Measurements from ENCODE around the gene NFATC2. TPM values are rescaled to one million over a fixed set of nuclear protein-coding genes. Genes with fewer than 3 reads are reported as not detected.

Gene NFATC2
- total RNA-seq, 1 experiment from 2014 or later = not detected

- no peaks in the 10 kb centered on the region for H3K4me1 ChIP-seq (replicated peaks)
- no peaks in the 10 kb centered on the region for H3K27me3 ChIP-seq (replicated peaks)
- no peak overlapping the region for H3K4me3 ChIP-seq
- no peak for DNase-seq (ENCODE audit: low read depth in 1 of 2, low spot score in 2 of 2)
- no peaks in the 10 kb centered on the region for H3K9me3 ChIP-seq (replicated peaks)
- no peak overlapping the region for H3K27ac ChIP-seq
- no peaks in the 10 kb centered on the region for H3K36me3 ChIP-seq
Observed at GRCh38 chr20:51420805-51421204, 121.7 kb downstream of the NFATC2 start.

GRCh38 chr20:51420111-51420510 is 122.4 kb downstream of the NFATC2 start:
- Histone ChIP-seq H3K36me3 (no peaks in the 10 kb centered on the region), H3K4me3 (no peak overlapping the region), H3K4me1 (replicated peaks) (no peaks in the 10 kb centered on the region), H3K27ac (no peak overlapping the region), H3K9me3 (replicated peaks) (no peaks in the 10 kb centered on the region), H3K27me3 (replicated peaks) (no peaks in the 10 kb centered on the region)
- DNase-seq (ENCODE audit: low read depth in 1 of 2, low spot score in 2 of 2) = no peak

GRCh38 chr20:51419646-51420045 is 122.9 kb downstream of the NFATC2 start:
- Histone ChIP-seq H3K27ac (no peak overlapping the region), H3K4me3 (no peak overlapping the region), H3K4me1 (replicated peaks) (no peaks in the 10 kb centered on the region), H3K27me3 (replicated peaks) (no peaks in the 10 kb centered on the region), H3K36me3 (no peaks in the 10 kb centered on the region), H3K9me3 (replicated peaks) (no peaks in the 10 kb centered on the region)
- no peak for DNase-seq (ENCODE audit: low read depth in 1 of 2, low spot score in 2 of 2)

GRCh38 chr20:51419231-51419630 is 123.3 kb downstream of the NFATC2 start:
- no peaks in the 10 kb centered on the region for H3K4me1 ChIP-seq (replicated peaks)
- H3K27me3 ChIP-seq (replicated peaks) = no peaks in the 10 kb centered on the region
- H3K36me3 ChIP-seq = no peaks in the 10 kb centered on the region
- DNase-seq (ENCODE audit: low read depth in 1 of 2, low spot score in 2 of 2) = no peak
- no peak overlapping the region for H3K4me3 ChIP-seq
- H3K27ac ChIP-seq = no peak overlapping the region
- no peaks in the 10 kb centered on the region for H3K9me3 ChIP-seq (replicated peaks)

GRCh38 chr20:51418137-51418529 is 124.4 kb downstream of the NFATC2 start:
- no peak for DNase-seq (ENCODE audit: low read depth in 1 of 2, low spot score in 2 of 2)
- Histone ChIP-seq H3K27ac (no peak overlapping the region), H3K9me3 (replicated peaks) (no peaks in the 10 kb centered on the region), H3K4me1 (replicated peaks) (no peaks in the 10 kb centered on the region), H3K36me3 (no peaks in the 10 kb centered on the region), H3K27me3 (replicated peaks) (no peaks in the 10 kb centered on the region), H3K4me3 (no peak overlapping the region)

- no peak for DNase-seq (ENCODE audit: low read depth in 1 of 2, low spot score in 2 of 2)
- no peaks in the 10 kb centered on the region for H3K27me3 ChIP-seq (replicated peaks)
- H3K4me3 ChIP-seq = no peak overlapping the region
- no peaks in the 10 kb centered on the region for H3K4me1 ChIP-seq (replicated peaks)
- H3K9me3 ChIP-seq (replicated peaks) = no peaks in the 10 kb centered on the region
- no peaks in the 10 kb centered on the region for H3K36me3 ChIP-seq
- H3K27ac ChIP-seq = no peak overlapping the region
Observed at GRCh38 chr20:51417250-51418136, 125.0 kb downstream of the NFATC2 start.

GRCh38 chr20:51416532-51417249 is 125.8 kb downstream of the NFATC2 start:
- H3K27ac ChIP-seq = no peak overlapping the region
- no peak for DNase-seq (ENCODE audit: low read depth in 1 of 2, low spot score in 2 of 2)
- H3K4me1 ChIP-seq (replicated peaks) = no peaks in the 10 kb centered on the region
- no peaks in the 10 kb centered on the region for H3K27me3 ChIP-seq (replicated peaks)
- no peaks in the 10 kb centered on the region for H3K36me3 ChIP-seq
- H3K9me3 ChIP-seq (replicated peaks) = no peaks in the 10 kb centered on the region
- no peak overlapping the region for H3K4me3 ChIP-seq

- Histone ChIP-seq H3K27ac (no peak overlapping the region), H3K36me3 (no peaks in the 10 kb centered on the region), H3K4me3 (no peak overlapping the region), H3K9me3 (replicated peaks) (0 out of 2 replicates have a peak, but pooled peaks cover 3% of the 10 kb centered on the region), H3K27me3 (replicated peaks) (no peaks in the 10 kb centered on the region), H3K4me1 (replicated peaks) (no peaks in the 10 kb centered on the region)
- no peak for DNase-seq (ENCODE audit: low read depth in 1 of 2, low spot score in 2 of 2)
Observed at GRCh38 chr20:51413857-51414256, 128.7 kb downstream of the NFATC2 start.

GRCh38 chr20:51412951-51413481 is 129.5 kb downstream of the NFATC2 start:
- Histone ChIP-seq H3K36me3 (no peaks in the 10 kb centered on the region), H3K4me1 (replicated peaks) (no peaks in the 10 kb centered on the region), H3K4me3 (no peak overlapping the region), H3K9me3 (replicated peaks) (0 out of 2 replicates have a peak, but pooled peaks cover 3% of the 10 kb centered on the region), H3K27ac (no peak overlapping the region), H3K27me3 (replicated peaks) (no peaks in the 10 kb centered on the region)
- no peak for DNase-seq (ENCODE audit: low read depth in 1 of 2, low spot score in 2 of 2)

GRCh38 chr20:51412333-51412871 is 130.1 kb downstream of the NFATC2 start:
- Histone ChIP-seq H3K27ac (no peak overlapping the region), H3K4me3 (no peak overlapping the region), H3K27me3 (replicated peaks) (no peaks in the 10 kb centered on the region), H3K9me3 (replicated peaks) (0 out of 2 replicates have a peak, but pooled peaks cover 3% of the 10 kb centered on the region), H3K36me3 (no peaks in the 10 kb centered on the region), H3K4me1 (replicated peaks) (no peaks in the 10 kb centered on the region)
- no peak for DNase-seq (ENCODE audit: low read depth in 1 of 2, low spot score in 2 of 2)

- no peak overlapping the region for H3K4me3 ChIP-seq
- DNase-seq (ENCODE audit: low read depth in 1 of 2, low spot score in 2 of 2) = no peak
- no peak overlapping the region for H3K27ac ChIP-seq
- 0 out of 2 replicates have a peak, but pooled peaks cover 3% of the 10 kb centered on the region for H3K9me3 ChIP-seq (replicated peaks)
- no peaks in the 10 kb centered on the region for H3K4me1 ChIP-seq (replicated peaks)
- no peaks in the 10 kb centered on the region for H3K27me3 ChIP-seq (replicated peaks)
- H3K36me3 ChIP-seq = no peaks in the 10 kb centered on the region
Observed at GRCh38 chr20:51411870-51412269, 130.6 kb downstream of the NFATC2 start.

- no peaks in the 10 kb centered on the region for H3K27me3 ChIP-seq (replicated peaks)
- no peak for DNase-seq (ENCODE audit: low read depth in 1 of 2, low spot score in 2 of 2)
- no peaks in the 10 kb centered on the region for H3K36me3 ChIP-seq
- H3K27ac ChIP-seq = no peak overlapping the region
- H3K4me1 ChIP-seq (replicated peaks) = no peaks in the 10 kb centered on the region
- H3K9me3 ChIP-seq (replicated peaks) = 0 out of 2 replicates have a peak, but pooled peaks cover 3% of the 10 kb centered on the region
- no peak overlapping the region for H3K4me3 ChIP-seq
Observed at GRCh38 chr20:51410586-51411325, 131.8 kb downstream of the NFATC2 start.

GRCh38 chr20:51409192-51409880 is 133.2 kb downstream of the NFATC2 start:
- 0 out of 2 replicates have a peak, but pooled peaks cover 3% of the 10 kb centered on the region for H3K9me3 ChIP-seq (replicated peaks)
- no peak for DNase-seq (ENCODE audit: low read depth in 1 of 2, low spot score in 2 of 2)
- no peaks in the 10 kb centered on the region for H3K4me1 ChIP-seq (replicated peaks)
- H3K27me3 ChIP-seq (replicated peaks) = no peaks in the 10 kb centered on the region
- H3K4me3 ChIP-seq = no peak overlapping the region
- H3K36me3 ChIP-seq = no peaks in the 10 kb centered on the region
- H3K27ac ChIP-seq = no peak overlapping the region
